MM.1S (cell line): Measurements from ENCODE around the gene ERICH6.

ENCODE experiments used
- DNase-seq: peaks from one replicate; pipeline ENCODE4 v3.0.0-alpha.2; 2015
- H2AFZ ChIP-seq: fragments of 300-600 bp; sonication (generic); 2 replicates; pipeline ENCODE4 v1.6.0; 2016; ENCODE audit warnings: antibody characterized with exemption, low read length
- H3F3A ChIP-seq: fragments of 300-600 bp; sonication (generic); 2 replicates; pipeline ENCODE4 v1.6.1; 2016; ENCODE audit warnings: mild to moderate bottlenecking, antibody characterized with exemption, low read length, moderate library complexity, mixed read lengths; ENCODE audit not compliant: insufficient read depth
- H3K27ac ChIP-seq: fragments of 300-600 bp; sonication (generic); 2 replicates; pipeline ENCODE4 v1.5.1; 2016; ENCODE audit warnings: mild to moderate bottlenecking, low read length
- H3K27me3 ChIP-seq: fragments of 300-600 bp; sonication (generic); replicated peaks from 2 replicates; pipeline ENCODE4 v1.6.0; 2016; ENCODE audit warnings: low read length; ENCODE audit not compliant: insufficient read depth
- H3K36me3 ChIP-seq: fragments of 300-600 bp; sonication (generic); replicated peaks from 2 replicates; pipeline ENCODE4 v1.6.1; 2016; ENCODE audit warnings: mild to moderate bottlenecking, low read length, mixed read lengths; ENCODE audit not compliant: insufficient read depth
- H3K4me1 ChIP-seq: fragments of 300-600 bp; sonication (generic); 2 replicates; pipeline ENCODE4 v1.6.1; 2016; ENCODE audit warnings: low read length, mixed read lengths
- H3K4me2 ChIP-seq: fragments of 300-600 bp; sonication (generic); 2 replicates; pipeline ENCODE4 v1.6.0; 2016; ENCODE audit warnings: low read depth, low read length
- H3K4me3 ChIP-seq: fragments of 300-600 bp; sonication (generic); 2 replicates; pipeline ENCODE4 v1.5.1; 2016; ENCODE audit warnings: low read length, mixed read lengths
- H3K79me2 ChIP-seq: fragments of 300-600 bp; sonication (generic); 2 replicates; pipeline ENCODE4 v1.6.1; 2016; ENCODE audit warnings: mixed run types, low read length, mixed read lengths
- H3K9ac ChIP-seq: fragments of 300-600 bp; sonication (generic); 2 replicates; pipeline ENCODE4 v1.6.1; 2016; ENCODE audit warnings: low read length, mixed read lengths
- H3K9me2 ChIP-seq: fragments of 300-600 bp; sonication (generic); replicated peaks from 2 replicates; pipeline ENCODE4 v1.6.1; 2016; ENCODE audit warnings: mild to moderate bottlenecking, low read length, mixed read lengths; ENCODE audit not compliant: insufficient read depth
- H3K9me3 ChIP-seq: fragments of 300-600 bp; sonication (generic); replicated peaks from 2 replicates; pipeline ENCODE4 v1.6.1; 2016; ENCODE audit warnings: mild to moderate bottlenecking, low read length, mixed read lengths; ENCODE audit not compliant: insufficient read depth
- H4K20me1 ChIP-seq: fragments of 300-600 bp; sonication (generic); 2 replicates; pipeline ENCODE4 v1.6.1; 2016; ENCODE audit warnings: mild to moderate bottlenecking, low read length, moderate library complexity, mixed read lengths; ENCODE audit not compliant: insufficient read depth
- EZH2 ChIP-seq: fragments of 300-600 bp; sonication (generic); optimal IDR thresholded peaks from 2 replicates; pipeline ENCODE3; 2017; ENCODE audit warnings: low read depth, mild to moderate bottlenecking, antibody characterized with exemption, low read length, mixed read lengths
- EZH2phosphoT487 ChIP-seq: fragments of 300-600 bp; sonication (generic); IDR thresholded peaks from 2 replicates; pipeline ENCODE4 v1.6.1; 2018; ENCODE audit warnings: antibody characterized with exemption, low read length
- TF ChIP-seq, protein P1 (sequence below): fragments of 300-600 bp; sonication (generic); IDR thresholded peaks from 2 replicates; pipeline ENCODE4 v1.5.1; 2016; ENCODE audit warnings: antibody characterized with exemption, low read length, mixed read lengths

Gene ERICH6

DNA sequence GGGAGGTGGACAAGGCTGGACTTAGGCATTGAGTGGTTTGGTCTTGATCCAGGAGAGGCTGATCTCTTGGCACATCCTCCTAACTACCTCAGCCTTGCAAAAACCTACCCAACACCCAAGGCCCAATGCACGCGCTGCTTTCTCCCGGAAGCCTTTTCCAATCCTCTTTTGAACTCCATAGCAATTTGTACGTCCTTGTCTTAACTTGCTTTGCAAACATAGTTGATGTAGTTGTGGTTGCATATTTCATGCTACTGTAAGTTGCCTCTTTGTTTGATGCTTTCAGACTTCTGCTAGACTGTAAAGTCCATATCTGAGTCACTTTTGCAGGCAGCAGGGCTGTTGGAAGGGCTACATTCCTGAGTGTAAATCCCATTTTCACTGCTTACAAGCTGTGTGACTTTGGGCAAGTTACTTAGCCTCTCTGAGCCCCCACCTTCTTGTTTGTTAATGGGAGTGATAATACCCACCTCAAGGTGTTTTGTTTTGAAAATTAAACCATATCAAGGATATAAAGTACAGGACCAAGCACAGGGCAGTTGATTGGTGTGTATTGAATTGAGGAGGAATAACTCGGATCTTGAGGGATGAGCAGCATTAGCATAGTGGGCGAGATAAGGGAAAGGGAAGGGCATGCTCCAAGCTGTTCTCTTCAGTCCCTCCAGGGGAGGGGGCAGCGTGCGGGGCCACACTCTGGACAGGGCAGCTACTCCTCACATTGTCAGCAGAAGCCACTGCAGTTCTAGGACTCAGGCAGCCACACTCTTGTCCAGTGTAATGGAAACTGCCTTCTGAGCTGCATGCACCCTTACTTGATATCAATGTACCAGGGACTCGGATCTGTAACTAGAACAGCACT is 30.4 kb upstream of the ERICH6 start:
- Histone ChIP-seq H3K27ac (no peak overlapping the region), H3K9me3 (no peaks in the 10 kb centered on the region), H3K36me3 (no peaks in the 10 kb centered on the region), H3K79me2 (no peaks in the 10 kb centered on the region), H3F3A (no peaks in the 10 kb centered on the region), H3K9me2 (no peaks in the 10 kb centered on the region), H3K4me1 (no peaks in the 10 kb centered on the region), H4K20me1 (no peaks in the 10 kb centered on the region), H2AFZ (no peak overlapping the region), H3K9ac (no peak overlapping the region), H3K27me3 (no peaks in the 10 kb centered on the region), H3K4me2 (no peak overlapping the region), H3K4me3 (no peak overlapping the region)
- TF ChIP-seq EZH2phosphoT487, result no peak
- TF ChIP-seq EZH2, result no peak
- TF ChIP-seq, protein P1, sequence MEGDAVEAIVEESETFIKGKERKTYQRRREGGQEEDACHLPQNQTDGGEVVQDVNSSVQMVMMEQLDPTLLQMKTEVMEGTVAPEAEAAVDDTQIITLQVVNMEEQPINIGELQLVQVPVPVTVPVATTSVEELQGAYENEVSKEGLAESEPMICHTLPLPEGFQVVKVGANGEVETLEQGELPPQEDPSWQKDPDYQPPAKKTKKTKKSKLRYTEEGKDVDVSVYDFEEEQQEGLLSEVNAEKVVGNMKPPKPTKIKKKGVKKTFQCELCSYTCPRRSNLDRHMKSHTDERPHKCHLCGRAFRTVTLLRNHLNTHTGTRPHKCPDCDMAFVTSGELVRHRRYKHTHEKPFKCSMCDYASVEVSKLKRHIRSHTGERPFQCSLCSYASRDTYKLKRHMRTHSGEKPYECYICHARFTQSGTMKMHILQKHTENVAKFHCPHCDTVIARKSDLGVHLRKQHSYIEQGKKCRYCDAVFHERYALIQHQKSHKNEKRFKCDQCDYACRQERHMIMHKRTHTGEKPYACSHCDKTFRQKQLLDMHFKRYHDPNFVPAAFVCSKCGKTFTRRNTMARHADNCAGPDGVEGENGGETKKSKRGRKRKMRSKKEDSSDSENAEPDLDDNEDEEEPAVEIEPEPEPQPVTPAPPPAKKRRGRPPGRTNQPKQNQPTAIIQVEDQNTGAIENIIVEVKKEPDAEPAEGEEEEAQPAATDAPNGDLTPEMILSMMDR, result no peak
- no peak for DNase-seq

DNA sequence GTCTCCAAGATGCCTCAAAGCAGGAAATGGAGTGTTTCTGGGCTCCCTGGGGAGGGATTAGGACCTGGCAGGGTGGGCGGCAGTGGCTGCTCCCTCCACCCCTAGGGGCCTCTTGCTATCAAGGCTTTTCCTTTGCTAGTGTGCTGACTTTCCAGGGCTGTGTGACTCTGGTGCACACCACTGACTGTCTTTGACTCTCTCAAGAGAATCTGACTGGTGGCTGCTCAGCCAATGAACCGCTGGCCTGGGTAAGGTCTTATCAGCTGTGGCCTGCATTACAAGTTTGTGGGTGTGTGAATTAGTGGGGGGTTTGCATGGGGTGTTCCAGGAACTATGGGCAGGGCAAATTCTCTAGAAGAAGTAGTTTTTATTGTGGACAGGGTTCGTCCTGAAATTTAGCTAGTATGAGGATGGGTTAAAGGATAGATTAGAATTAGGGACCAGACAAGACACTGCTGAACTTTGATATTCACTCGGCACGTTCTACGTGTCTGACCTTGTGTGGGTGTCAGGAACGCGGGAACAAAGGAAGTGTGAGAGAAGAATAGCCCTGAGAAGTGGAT is 29.7 kb upstream of the ERICH6 start:
- no peak for DNase-seq
- Histone ChIP-seq H3K79me2 (no peaks in the 10 kb centered on the region), H3K9ac (no peak overlapping the region), H2AFZ (no peak overlapping the region), H3F3A (no peaks in the 10 kb centered on the region), H3K4me3 (no peak overlapping the region), H3K27ac (no peak overlapping the region), H3K9me2 (no peaks in the 10 kb centered on the region), H3K4me2 (no peak overlapping the region), H4K20me1 (no peaks in the 10 kb centered on the region), H3K36me3 (no peaks in the 10 kb centered on the region), H3K4me1 (no peaks in the 10 kb centered on the region), H3K9me3 (no peaks in the 10 kb centered on the region), H3K27me3 (no peaks in the 10 kb centered on the region)
- TF ChIP-seq EZH2 (no peak), EZH2phosphoT487 (no peak)
- TF ChIP-seq, protein P1, result no peak

DNA sequence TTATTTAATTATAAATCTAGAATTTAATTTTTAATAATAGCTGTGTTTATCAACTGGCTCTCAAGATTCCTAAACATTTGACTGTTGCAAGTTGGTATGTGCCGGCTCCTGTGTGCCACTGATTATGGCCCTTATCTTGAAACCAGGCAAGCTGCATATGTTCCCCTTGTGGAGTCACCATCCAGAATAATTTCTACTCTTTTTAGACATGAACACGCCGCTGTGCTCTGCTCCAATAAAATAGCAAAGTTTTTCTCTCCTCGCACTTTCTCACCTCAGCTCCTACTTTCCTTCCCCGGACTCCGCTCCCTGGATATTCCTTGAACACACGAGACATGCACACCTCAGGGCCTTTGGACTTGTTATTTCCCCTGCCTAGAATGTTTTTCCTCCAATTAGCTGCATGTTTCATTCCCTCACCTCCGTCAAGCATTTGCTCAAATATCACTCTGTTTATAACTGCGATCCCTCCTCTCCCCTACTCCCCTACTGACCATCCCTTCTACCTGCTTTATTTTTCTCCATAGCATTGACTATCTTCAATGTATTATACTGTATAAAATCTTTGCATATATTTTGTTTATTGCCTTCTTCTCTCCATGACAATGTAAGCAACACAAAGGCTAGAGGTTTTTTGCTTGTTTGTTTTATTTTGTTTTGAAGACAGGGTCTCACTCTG is 26.1 kb upstream of the ERICH6 start:
- no peaks in the 10 kb centered on the region for H3K9me3 ChIP-seq
- no peaks in the 10 kb centered on the region for H3K27me3 ChIP-seq
- H3F3A ChIP-seq, result no peaks in the 10 kb centered on the region
- no peaks in the 10 kb centered on the region for H3K9me2 ChIP-seq
- no peak for TF ChIP-seq EZH2phosphoT487
- TF ChIP-seq, protein P1, result no peak
- no peak for TF ChIP-seq EZH2
- H3K9ac ChIP-seq, result no peak overlapping the region
- no peak overlapping the region for H3K27ac ChIP-seq
- no peaks in the 10 kb centered on the region for H3K36me3 ChIP-seq
- no peak overlapping the region for H3K4me2 ChIP-seq
- no peak overlapping the region for H2AFZ ChIP-seq
- H3K4me1 ChIP-seq, result no peaks in the 10 kb centered on the region
- no peaks in the 10 kb centered on the region for H4K20me1 ChIP-seq
- H3K79me2 ChIP-seq, result no peaks in the 10 kb centered on the region
- DNase-seq, result no peak
- H3K4me3 ChIP-seq, result no peak overlapping the region
